A549 (cell line): Measurements from ENCODE around the gene VOPP1.

Experiments
- CEBPB ChIP-seq, 2 experiments: fragments of >200 bp in 1 of 2; sonication (Bioruptor Twin) in 1 of 2; formaldehyde crosslinking in 1 of 2; IDR thresholded peaks; 2 replicates each; pipeline ENCODE4 v1.6.1; 2012 to 2016
- ELK1 ChIP-seq: fragments of 150-350 bp; IDR thresholded peaks from 2 replicates; pipeline ENCODE4 v1.6.1; 2014; ENCODE audit warnings: low read depth, mild to moderate bottlenecking, low read length
- EP300 ChIP-seq, 2 experiments: fragments of >200 bp; sonication (Bioruptor Twin); formaldehyde crosslinking; IDR thresholded peaks; 2 replicates in 1 of 2; 3 replicates in 1 of 2; pipeline ENCODE4 v1.6.1; 2016 to 2017
- HDAC2 ChIP-seq: fragments of 200-600 bp; sonication (generic); IDR thresholded peaks from 2 replicates; pipeline ENCODE4 v1.6.1; 2016
- HMGXB4 ChIP-seq: fragments of 250-450 bp; sonication (Bioruptor Pico); IDR thresholded peaks from 2 replicates; pipeline ENCODE4 v1.5.0; 2021; ENCODE audit warnings: mild to moderate bottlenecking, moderate library complexity, borderline replicate concordance
- RFX5 ChIP-seq: fragments of 450-650 bp; IDR thresholded peaks from 2 replicates; pipeline ENCODE4 v1.7.1; 2014; ENCODE audit warnings: antibody characterized with exemption, mild to moderate bottlenecking, moderate library complexity
- TF ChIP-seq, protein P1 (sequence below): fragments of >200 bp; sonication (Bioruptor Twin); formaldehyde crosslinking; IDR thresholded peaks from 3 replicates; pipeline ENCODE4 v1.5.1; 2016

- TF ChIP-seq, protein P1, sequence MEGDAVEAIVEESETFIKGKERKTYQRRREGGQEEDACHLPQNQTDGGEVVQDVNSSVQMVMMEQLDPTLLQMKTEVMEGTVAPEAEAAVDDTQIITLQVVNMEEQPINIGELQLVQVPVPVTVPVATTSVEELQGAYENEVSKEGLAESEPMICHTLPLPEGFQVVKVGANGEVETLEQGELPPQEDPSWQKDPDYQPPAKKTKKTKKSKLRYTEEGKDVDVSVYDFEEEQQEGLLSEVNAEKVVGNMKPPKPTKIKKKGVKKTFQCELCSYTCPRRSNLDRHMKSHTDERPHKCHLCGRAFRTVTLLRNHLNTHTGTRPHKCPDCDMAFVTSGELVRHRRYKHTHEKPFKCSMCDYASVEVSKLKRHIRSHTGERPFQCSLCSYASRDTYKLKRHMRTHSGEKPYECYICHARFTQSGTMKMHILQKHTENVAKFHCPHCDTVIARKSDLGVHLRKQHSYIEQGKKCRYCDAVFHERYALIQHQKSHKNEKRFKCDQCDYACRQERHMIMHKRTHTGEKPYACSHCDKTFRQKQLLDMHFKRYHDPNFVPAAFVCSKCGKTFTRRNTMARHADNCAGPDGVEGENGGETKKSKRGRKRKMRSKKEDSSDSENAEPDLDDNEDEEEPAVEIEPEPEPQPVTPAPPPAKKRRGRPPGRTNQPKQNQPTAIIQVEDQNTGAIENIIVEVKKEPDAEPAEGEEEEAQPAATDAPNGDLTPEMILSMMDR = no peak
- TF ChIP-seq RFX5 (no peak), CEBPB (IDR thresholded peaks at IDR 0.05) (no peak), ELK1 (no peak), HMGXB4 (CRISPR knock-in tag) (no peak), HDAC2 (no peak), EP300 (IDR thresholded peaks at IDR 0.05) (no peak)
Observed at GRCh38 chr7:55458351-55458750, 114.0 kb downstream of the VOPP1 start.
